Ectodermal cell (in vitro differentiated cells): ENCODE results near the gene ZNF83.
"Not testable (repeated sequence)": the region's sequence is repeated elsewhere in the genome, so short reads cannot be mapped to it uniquely, and the experiment has no call there.

Experiments
- H3K27ac ChIP-seq: 2 replicates; pipeline ENCODE4 v1.7.0; 2013; ENCODE audit warnings: mild to moderate bottlenecking, low read depth, low read length; ENCODE audit not compliant: insufficient read depth, poor library complexity, severe bottlenecking
- H3K27me3 ChIP-seq: 2 replicates; pipeline ENCODE4 v1.7.0; 2013; ENCODE audit warnings: mild to moderate bottlenecking, low read length; ENCODE audit not compliant: insufficient read depth, control insufficient read depth, poor library complexity, severe bottlenecking
- H3K36me3 ChIP-seq: one replicate; pipeline ENCODE4 v1.7.0; 2013; ENCODE audit warnings: low read length; ENCODE audit not compliant: control insufficient read depth, insufficient read depth
- H3K4me1 ChIP-seq: one replicate; pipeline ENCODE4 v1.7.0; 2013; ENCODE audit warnings: low read length; ENCODE audit not compliant: control insufficient read depth, insufficient read depth
- H3K4me3 ChIP-seq: 2 replicates; pipeline ENCODE4 v1.7.0; 2013; ENCODE audit warnings: low read depth, low read length, control low read depth; ENCODE audit not compliant: insufficient read depth
- H3K9me3 ChIP-seq: 2 replicates; pipeline ENCODE4 v1.7.0; 2013; ENCODE audit warnings: mild to moderate bottlenecking, low read length, moderate library complexity; ENCODE audit not compliant: control insufficient read depth
- WGBS, 2 experiments: methylation state at CpG; one replicate each; pipeline ENCODE4 v1.1.7; 2013; ENCODE audit warnings: missing lambda C conversion rate in 2 of 2; 5-methylcytosine and 5-hydroxymethylcytosine counted together

ZNF83 gene

GRCh38 chr19:52584736-52585440 is 53.3 kb downstream of the ZNF83 start:
- Histone ChIP-seq H3K27me3 (no peaks in the 10 kb centered on the region), H3K4me1 (no peaks in the 10 kb centered on the region), H3K36me3 (peaks cover 24% of the 10 kb centered on the region), H3K27ac (no peak overlapping the region), H3K4me3 (no peak overlapping the region), H3K9me3 (no peaks in the 10 kb centered on the region)
- WGBS, 2 experiments, result 95 to 96% methylated on average over 39 of the region's 39 CpGs

- H3K4me3 ChIP-seq, result peak within 1 kb of the TSS; percentile 62
- peaks cover 5% of the 10 kb centered on the region for H3K36me3 ChIP-seq
- no peaks in the 10 kb centered on the region for H3K27me3 ChIP-seq
- no peaks in the 10 kb centered on the region for H3K9me3 ChIP-seq
- 0% methylated on average over 57 of the region's 57 CpGs for WGBS, 2 experiments
- H3K27ac ChIP-seq, result peak within 1 kb of the TSS; percentile 76
- H3K4me1 ChIP-seq, result peaks cover 6% of the 10 kb centered on the region
These were observed 67.9 kb downstream of the ZNF83 start, which contains the start of gene ZNF701 for GRCh38 chr19:52570000-52570861. Gene ZNF701 (plus strand): TSS chr19:52570287. CDS start chr19:52574148, 3,861 bp downstream.

GRCh38 chr19:52569638-52569999 is 68.5 kb downstream of the ZNF83 start:
- peak overlapping the region; percentile 76 for H3K27ac ChIP-seq
- not testable (repeated sequence) for H3K36me3 ChIP-seq, H3K4me1 ChIP-seq, H3K9me3 ChIP-seq, H3K27me3 ChIP-seq
- 4 to 5% methylated on average over 13 of the region's 13 CpGs for WGBS, 2 experiments
- H3K4me3 ChIP-seq, result peak overlapping the region; percentile 62

- H3K4me3 ChIP-seq, result no peak overlapping the region
- no peaks in the 10 kb centered on the region for H3K36me3 ChIP-seq
- no peak overlapping the region for H3K27ac ChIP-seq
- peaks cover 6% of the 10 kb centered on the region for H3K4me1 ChIP-seq
- no peaks in the 10 kb centered on the region for H3K27me3 ChIP-seq
- no peaks in the 10 kb centered on the region for H3K9me3 ChIP-seq
- 88 to 94% methylated on average over 14 of the region's 14 CpGs for WGBS, 2 experiments
These were observed 70.2 kb downstream of the ZNF83 start for GRCh38 chr19:52567921-52568320.

GRCh38 chr19:52566588-52566987 is 71.6 kb downstream of the ZNF83 start:
- H3K4me3 ChIP-seq, result no peak overlapping the region
- H3K27me3 ChIP-seq, result no peaks in the 10 kb centered on the region
- no peaks in the 10 kb centered on the region for H3K36me3 ChIP-seq
- H3K4me1 ChIP-seq, result peaks cover 6% of the 10 kb centered on the region
- no peak overlapping the region for H3K27ac ChIP-seq
- H3K9me3 ChIP-seq, result no peaks in the 10 kb centered on the region
- WGBS, 2 experiments, result 88 to 98% methylated on average over 2 of the region's 2 CpGs

GRCh38 chr19:52566121-52566520 is 72.0 kb downstream of the ZNF83 start:
- no peak overlapping the region for H3K4me3 ChIP-seq
- no peaks in the 10 kb centered on the region for H3K9me3 ChIP-seq
- 77 to 86% methylated on average over 5 of the region's 6 CpGs for WGBS, 2 experiments
- H3K27me3 ChIP-seq, result no peaks in the 10 kb centered on the region
- peaks cover 5% of the 10 kb centered on the region for H3K4me1 ChIP-seq
- no peaks in the 10 kb centered on the region for H3K36me3 ChIP-seq
- H3K27ac ChIP-seq, result no peak overlapping the region
